GM21367 (cell line): ENCODE results near the gene ANK3.

ENCODE experiments used
- ATAC-seq: cut with Tn5 transposase; IDR thresholded peaks from one replicate; pipeline ENCODE4 v1.9.1; 2021; ENCODE audit not compliant: unreplicated experiment

The ANK3 gene

DNA sequence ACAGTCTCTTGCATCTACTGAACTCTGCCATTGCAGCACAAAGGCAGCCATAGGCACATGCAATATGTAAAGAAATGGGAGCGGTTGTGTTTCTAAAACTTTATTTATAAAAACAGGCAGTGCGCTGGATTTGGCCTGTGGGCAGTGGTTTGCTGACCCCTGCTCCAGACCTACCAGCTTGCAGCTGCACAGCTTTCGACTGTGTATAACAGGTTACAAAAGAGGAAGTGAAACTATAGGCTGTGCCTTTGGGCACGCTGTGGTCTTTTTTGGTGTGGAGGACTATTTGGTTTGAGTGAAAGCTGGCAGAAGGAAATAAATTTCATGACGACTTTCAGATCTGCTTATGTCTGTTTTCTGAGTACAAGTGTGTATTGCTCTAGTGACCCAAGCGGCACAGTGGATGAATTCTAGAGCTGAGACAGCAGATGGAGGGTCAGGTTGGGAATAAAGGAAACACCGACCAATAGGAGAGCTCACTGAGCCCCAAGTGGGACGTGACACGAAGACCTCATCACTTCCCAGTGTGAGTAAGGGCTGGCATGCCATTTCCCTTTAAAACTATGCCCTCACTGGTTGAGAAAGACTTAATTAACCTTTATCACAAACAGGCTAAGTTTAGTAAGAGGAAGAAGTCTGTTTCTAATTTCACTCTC, 152.7 kb downstream of the ANK3 start:
- peak; percentile 94 for ATAC-seq

DNA sequence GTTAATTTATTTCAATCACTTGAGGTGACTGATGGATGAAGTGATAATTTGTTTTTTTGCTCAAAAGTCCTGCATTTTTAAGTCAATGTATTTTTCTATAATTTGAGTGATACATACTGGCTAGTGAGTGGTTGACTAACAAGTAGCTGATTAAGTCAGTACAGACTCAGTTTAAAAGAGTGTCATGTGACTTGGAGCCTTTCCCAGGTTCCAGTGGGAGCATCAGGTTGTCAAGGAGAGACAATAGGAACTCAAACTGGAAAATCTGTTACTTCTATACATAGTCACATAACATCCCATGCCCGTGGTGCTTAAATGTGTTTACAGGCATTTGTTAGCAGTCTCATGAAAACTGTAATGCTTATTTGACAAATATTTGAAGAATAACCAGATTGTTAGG, 154.7 kb downstream of the ANK3 start:
- ATAC-seq: no peak

DNA sequence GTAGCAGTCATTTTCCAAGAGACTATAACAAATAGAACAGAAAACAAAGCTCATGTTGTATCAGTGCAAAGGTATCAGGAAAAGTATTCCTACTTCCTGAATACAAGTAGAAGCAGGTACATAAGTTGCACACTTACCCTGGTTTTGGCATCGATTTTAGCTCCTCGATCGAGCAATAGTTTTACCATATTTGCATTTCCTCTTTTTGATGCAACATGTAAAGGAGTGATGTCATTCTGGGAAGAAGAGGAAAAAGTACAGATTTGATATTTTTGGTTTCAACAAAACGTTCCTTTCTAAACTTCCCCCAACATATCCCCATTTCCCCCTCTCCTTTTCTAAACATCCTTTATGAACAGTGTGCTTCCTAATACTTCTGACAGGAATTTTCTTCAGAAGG, 155.1 kb downstream of the ANK3 start:
- ATAC-seq: no peak

DNA sequence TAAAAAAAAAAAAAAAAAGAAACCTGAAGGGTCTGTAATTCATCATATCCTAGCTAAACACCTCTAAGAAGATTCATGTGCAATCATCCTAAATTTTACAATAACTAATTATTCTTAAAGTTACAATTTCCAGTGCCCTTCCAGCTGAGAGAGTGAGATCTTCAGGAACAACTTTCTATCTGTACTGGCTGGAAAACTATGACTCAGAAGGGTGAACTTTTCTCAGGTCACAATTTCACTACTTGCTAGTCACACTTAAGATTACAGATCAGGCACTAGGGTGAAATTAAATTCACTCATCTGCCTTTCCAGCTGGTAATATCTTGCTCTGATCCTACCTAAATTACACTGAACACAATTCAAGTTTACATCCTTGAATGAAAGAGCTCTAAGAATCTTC, 158.8 kb downstream of the ANK3 start:
- no peak for ATAC-seq

DNA sequence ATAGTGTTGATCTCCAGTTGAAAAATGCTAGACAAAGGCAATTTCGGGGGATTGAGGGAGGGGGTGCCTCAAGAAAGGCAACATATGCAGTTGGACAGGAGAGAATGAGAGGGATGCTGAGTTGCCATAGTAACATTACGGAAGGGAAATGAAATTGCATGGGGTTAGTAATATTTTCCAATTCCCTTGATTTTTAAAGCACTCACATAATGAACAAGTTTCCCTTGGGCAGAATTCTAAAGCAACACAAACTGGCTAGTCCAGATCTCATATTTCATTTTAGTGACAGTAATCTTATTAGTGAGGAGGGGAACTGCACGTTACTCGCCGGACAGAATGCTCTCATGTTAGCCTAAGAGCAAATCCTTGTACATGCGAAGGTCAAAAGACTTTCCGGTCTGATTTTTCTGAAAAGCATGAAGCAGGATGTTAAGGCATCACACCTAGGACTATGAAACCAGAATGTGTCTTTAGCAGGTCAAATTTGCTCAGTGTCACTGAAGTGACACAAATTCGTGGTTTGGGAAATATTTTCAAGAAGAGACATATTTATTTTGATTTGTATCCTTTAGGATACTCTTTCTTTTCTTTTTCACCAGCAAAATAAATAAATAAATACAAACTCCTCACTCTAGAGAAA, 165.5 kb downstream of the ANK3 start:
- no peak for ATAC-seq

DNA sequence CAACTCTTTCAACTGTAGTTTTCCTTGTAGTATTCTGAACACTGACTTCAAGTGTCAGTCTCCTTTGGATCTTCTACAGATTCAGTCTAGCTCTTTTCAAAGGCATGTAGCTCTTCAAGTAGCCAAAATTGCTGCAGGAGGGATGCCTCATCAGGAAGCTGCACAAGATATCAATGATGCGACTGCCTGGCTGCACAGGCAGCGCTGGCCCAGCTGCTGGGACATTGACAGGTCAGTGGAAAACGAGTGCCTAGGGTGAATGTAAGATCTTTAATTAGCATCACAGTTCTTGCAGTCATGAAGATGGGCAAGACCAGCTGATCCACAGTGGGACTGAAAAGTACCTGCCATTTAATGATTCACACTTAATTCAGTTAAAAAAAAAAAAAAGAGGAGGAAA, 167.6 kb downstream of the ANK3 start:
- no peak for ATAC-seq

DNA sequence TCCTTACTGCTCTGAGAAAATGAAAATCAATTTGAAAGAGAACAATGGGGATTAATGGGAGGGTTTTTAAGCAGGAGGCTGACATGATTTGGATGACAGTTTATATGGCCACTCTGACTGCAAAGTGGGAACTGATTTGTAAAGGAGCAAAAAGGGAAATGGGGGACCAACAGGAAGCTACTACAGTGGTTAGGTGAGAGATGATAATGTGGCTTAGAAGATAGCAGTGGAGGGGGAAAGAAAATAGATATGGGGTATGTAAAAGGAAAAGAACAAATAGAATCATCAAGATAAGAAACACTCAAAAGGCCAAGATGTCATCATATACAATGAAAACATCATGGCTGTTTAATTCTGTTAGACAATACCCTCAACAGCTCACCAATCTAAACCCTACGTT, 177.5 kb downstream of the ANK3 start:
- no peak for ATAC-seq

DNA sequence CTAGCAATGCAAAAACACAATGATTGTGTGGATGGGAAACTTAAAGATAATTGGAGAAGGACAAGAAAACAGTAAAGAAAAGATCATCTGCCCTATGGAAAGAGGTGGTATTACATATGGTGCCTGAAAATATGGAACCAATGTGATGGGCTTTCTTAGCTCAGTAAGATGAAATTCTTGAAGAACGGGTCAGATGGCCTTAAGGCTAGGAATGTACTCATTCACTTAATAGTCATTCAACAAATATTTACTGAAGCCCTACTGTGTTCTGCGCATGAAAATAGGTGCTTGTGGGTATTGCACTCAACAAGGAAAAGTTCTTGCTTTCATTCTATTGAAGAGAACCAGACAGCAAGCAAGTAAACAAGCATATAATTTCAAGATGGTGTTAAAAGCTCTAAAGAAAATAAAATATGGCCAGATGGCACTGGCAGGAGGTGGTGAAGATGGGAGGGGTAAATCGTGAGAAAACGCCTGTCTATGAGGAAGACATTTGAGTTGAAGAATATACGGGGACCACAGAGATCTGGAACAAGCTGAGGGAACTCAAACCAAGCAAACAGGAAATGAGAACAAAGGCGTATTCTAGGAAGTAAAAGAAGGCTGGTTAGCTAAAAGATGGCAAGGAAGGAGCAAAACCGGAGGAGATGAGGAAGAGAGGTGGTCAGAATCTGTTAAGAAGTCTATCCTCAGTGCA, 179.7 kb downstream of the ANK3 start:
- ATAC-seq: no peak

DNA sequence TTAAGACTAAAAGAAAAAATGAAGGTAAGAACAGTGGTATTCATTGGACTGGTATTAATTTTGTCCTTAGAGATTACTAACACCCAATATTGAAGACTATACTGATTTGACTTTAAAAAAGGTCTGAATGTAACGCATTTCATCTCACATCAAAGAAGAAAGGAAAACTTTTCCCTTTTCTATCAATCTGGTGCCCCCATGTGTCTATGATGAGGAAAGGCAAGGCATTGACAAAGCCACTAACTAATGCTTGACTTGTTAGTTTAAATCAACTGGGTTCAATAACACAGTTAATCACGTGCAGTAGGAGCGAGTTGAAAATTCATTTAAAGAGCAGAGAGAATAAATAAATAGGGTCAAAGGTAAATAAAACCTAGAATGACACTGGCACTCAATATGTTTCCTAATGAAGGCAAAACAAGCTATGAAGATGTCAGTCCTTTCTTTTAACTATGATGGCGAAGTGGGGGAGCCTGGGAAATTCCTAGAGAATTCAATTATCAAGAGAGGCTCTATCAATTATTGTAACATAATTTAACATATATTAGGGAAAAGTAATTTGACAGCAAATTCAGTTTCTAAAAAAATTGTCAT, 180.9 kb downstream of the ANK3 start:
- no peak for ATAC-seq

DNA sequence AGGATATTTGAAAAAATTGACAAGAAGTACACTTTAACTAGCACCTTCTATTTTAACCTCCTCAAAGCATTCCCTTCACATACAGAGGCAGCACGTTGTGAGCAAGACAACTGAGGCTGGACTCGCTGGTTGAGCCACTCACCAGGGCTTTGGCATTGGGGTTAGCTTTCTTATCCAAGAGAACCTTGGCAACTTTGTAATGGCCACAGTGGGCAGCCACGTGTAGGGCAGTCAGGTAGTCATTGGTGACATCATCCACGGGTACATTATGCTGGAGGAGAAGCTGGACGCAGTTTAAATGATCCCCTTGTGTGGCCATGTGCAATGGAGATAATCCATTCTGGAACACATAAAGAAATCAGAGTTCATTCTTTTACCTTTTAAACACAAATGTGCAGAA, 181.8 kb downstream of the ANK3 start:
- no peak for ATAC-seq

DNA sequence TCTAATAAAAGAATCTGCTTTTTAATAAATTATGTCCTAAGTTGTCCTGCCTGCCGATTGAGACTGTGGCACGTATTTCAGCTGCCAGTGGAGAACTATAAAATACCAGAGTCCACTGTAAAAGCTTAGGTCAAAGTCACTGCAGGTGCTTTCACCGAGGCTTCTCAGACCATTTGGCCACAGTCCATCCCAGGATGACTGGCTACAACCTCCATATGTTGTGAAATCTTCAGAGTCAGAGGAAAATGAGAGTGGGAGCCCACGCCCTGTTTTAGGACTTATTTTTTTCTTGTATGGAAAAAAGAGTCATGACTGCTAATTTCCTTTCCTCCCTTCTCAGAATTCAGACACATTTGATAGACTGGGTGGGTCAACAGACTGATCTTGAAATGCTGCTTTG, 182.9 kb downstream of the ANK3 start:
- ATAC-seq: no peak

DNA sequence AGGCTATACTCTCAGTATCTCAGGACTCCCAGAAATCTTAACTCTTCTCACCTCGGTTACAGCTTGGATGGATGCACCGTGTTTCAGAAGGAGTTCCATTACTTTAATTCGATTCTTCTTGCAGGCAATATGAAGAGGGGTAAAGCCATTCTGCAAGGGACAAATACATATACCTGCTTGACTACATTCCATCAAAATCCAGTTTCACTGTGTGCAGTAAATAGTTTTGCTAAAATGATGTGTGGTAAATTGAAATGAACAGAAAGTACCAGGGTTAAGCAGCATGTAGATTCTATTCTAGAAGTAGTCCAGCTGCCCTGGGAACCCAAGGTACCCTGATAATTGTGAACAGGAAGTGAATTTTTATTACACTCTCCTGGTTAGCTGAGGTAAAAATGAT, 183.9 kb downstream of the ANK3 start:
- no peak for ATAC-seq

DNA sequence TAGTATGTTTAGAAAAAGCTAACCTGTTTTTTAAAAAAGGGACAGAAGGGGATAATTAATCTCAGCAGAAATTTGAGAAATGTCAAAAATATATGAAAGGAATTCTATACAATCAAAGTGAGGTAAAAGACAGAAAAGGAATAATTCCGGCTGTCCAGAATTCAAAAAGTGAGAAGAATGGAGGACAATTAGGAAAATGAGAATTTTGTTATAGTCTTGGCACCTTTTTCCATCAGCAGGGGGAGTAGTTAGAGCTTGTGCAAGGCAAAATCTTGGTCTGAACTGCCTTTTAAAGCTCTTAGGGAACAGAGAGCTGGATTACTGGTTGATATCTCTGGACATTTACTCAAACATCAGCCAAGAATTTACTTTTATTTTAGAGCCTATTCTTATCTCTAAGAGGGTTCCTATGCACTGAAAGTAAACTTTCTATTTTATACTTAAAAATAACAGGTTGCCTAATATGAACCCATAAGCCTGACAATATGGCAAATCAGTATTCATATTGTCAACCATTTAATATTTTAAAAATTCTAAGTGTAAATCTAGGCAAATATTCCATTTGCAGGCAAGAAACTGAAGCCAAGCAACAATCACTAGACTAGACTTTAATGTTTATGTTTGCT, 185.6 kb downstream of the ANK3 start:
- no peak for ATAC-seq

DNA sequence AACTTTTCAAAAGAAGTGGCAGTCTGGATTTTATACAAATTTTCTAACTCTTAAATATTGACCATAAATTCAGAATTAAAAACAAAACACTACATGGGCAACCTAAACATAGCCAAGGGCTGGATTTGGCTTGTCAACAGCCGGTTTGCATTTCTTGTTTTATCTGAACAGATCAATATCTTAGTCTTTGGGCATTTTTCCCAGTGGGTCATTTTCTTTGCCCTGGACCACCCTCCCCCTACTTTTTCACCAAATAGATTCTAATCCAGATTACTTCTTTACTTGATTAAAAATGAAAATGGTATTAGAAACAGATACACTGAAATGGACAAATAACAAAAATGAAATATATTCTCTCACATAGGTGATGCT, 189.0 kb downstream of the ANK3 start:
- ATAC-seq: no peak

DNA sequence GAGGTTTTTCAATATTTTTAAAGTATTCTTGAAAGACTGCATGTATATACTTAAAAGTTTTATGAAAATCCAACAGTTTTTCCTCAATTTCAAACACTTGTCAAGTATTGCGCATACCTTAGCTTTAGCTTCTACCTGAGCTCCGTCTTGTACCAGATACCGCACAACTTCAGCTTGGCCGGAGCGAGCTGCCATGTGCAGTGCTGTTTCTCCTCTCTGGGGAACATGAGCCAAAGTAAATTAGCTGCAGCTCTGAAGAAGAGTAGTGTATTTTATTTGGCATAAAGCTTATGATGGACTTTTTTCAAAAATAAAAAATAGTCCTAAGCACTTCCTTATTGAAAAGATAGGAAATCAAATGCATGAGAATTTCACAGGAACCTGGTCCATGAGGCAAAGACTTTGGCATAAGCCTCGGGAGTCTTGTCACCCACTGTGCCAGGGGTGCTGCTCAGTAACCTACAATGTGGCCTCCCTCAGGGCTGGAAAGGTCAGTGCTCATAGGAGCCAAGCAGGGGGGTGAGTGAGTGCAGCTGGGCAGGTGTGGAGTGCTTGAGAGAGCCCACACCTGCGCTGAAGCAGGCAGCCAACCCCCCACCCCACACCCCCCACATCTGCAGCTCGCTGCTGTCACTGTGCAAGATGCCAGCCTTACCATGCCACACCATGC, 189.5 kb downstream of the ANK3 start:
- ATAC-seq: no peak

DNA sequence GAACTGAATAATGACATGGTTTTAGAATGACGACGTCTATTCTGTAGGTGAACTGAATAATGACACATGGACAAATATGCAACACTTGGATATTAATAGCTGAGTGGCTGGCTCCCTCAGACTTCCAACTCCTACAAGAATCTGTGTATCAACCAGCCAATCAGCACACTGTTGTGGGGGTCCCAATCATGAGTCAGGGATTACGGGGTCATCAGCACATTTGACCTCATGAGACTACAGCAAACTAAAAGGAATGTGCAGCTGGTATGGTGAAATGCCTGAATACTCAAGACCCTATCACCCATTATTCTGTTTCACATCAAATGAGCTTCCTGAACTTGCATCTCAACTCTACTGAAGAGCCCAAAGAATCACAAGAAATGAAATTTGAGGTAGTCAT, 192.5 kb downstream of the ANK3 start:
- ATAC-seq: no peak

DNA sequence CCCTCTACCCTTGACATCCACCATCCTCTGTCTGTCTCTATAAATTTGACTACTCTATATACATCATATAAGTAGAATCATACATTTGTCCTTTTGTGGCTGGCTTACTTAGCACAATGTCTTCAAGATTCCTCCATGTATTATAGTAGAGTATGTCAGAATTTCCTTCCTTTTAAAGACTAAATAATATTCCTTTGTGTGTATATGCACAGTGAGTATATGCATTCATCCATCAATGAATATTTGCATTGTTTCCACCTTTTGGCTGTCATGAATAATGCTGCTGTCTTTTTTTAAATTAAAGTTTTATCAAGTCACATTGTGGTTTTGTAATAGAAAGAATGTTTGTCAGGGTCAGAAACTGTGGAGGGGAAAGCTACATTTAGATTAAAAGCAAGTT, 195.3 kb downstream of the ANK3 start:
- ATAC-seq: no peak

DNA sequence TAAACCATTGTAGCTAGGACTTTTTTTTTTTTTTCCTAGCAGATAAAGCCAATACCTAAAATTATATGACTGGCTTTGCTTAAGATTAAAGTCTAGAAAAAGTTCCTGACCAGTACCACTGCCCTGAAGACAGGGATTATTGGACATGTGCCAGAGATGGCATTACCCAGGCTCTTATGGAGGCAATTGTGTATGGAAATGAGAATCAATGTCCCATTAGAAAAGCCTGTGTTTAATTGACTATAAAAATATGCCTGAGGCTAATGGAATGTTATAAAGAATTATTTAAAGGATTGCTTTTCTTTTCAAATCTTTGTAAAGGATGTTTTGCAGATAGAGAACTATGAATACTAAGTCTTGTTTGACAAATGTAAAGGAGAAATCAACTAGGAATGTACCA, 196.7 kb downstream of the ANK3 start:
- ATAC-seq: no peak

DNA sequence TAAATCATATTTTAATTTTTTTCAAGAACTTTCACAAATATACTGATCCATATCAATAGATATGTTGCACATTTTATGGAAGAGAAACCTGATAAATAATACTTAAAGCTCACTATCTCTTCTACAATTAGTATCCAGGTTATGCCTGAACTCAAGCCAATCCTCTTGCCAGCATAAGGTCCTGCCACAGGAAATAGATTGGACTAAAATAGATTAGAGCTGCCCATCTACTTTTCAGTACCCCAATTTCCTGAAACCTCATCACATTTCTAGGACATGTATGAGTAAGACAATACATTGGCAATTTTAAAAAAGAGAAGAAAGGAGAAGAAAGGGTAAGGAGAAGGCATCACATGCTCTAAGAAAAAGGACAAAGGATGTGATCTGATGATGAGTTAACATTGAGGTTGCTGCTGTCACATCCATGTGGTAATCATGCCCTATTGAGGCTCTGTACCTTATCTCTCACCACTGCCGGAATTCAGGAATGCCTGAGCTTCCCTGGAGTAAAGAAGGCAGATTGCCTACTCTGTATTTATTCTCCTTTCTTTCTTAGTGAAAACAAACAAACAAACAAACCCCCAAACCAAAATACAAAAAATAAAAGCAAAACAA, 199.7 kb downstream of the ANK3 start:
- ATAC-seq: no peak

DNA sequence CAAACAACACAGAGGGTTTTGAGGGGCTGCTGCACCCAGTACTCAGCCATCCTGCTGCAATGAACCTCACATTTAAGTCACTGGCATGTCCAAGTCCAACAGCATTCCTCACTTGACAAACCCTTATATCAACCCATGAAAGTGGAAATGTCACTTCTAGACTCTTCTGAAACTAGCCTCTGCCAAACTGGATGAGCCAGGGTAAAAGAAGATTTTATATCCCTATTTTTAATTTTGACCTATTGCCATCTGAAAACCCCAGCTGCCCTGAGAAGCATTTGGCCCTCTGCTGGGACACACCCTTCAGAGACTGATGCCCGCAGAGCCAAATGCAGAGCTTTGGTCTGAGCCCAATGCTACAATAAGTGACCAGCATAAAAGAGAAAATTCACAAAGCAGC, 201.1 kb downstream of the ANK3 start:
- ATAC-seq: no peak

DNA sequence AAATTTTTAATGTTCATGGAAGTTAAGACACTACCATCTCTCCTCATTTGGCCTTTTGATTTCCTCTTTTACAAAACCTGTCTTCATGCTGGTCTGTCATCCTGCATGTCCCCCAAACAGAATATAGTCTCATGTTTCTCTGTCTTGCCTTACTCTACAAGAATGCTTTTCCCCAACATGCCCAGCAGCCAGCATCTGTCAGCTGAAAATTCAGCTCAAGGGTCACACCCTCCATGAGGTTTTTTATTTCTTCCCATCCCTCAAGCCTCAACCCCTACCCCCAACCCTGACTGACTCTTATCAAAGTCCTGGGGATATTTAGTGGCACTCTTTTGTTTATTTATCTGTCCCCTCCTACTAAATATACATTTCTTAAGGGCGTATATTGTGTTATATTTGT, 202.0 kb downstream of the ANK3 start:
- no peak for ATAC-seq
